ENCODE results near the gene HGS. TPM values are rescaled to one million over a fixed set of nuclear protein-coding genes. Genes with fewer than 3 reads are reported as not detected.

The HGS gene
- total and polyA plus RNA-seq, 2 of the 4 experiments (the other 2 are of a cell fraction), result 52.5 to 137 TPM

GRCh38 chr17:81666342-81667191, 17.2 kb upstream of the HGS start, which contains the start of the genes CCDC137 and OXLD1:
Gene CCDC137 (plus strand): TSS chr17:81666737. CDS start chr17:81666767, 30 bp downstream.
Gene OXLD1 (minus strand): TSS chr17:81666605. CDS start chr17:81666577, 28 bp downstream.
- DNase-seq, result peak; percentile 96
- peak within 1 kb of the TSS; percentile 91 for H3K14ac ChIP-seq (replicated peaks; ENCODE audit: low read depth, low read length)
- H3K27ac ChIP-seq (ENCODE audit: insufficient read depth, low read length), result peak within 1 kb of the TSS; percentile 79
- peak within 1 kb of the TSS; percentile 99 for H2AK5ac ChIP-seq (ENCODE audit: low read depth, low read length)
- dilution Hi-C loops (cut with HindIII; ENCODE audit: low sequenced_read_pairs, unreplicated experiment) (no loop called here), in situ Hi-C loops (cut with MboI; ENCODE audit: low sequenced_read_pairs) (no loop called here), intact Hi-C loops (cut with micrococcal nuclease) (loop anchor here (1.0 kb wide), 1 partner anchor 29 kb away; the partner anchor contains the start of genes NPLOC4 and TSPAN10)
- peak within 1 kb of the TSS; percentile 66 for H3K56ac ChIP-seq (ENCODE audit: extremely low read depth, insufficient read depth, low read length)
- H3K4ac ChIP-seq (ENCODE audit: low read depth, low read length), result peak within 1 kb of the TSS; percentile 91
- H2BK20ac ChIP-seq (ENCODE audit: low read depth, low read length), result no peak within 1 kb of the TSS
- peaks cover 29 to 54% of the 10 kb centered on the region in 2 experiments for H3K79me1 ChIP-seq (ENCODE audit: low read depth in 1 of 2, low read length in 2 of 2)
- H3K9me1 ChIP-seq (ENCODE audit: insufficient read depth, low read length), result peaks cover 16% of the 10 kb centered on the region
- peak within 1 kb of the TSS; percentile 90 for H3K4me2 ChIP-seq (ENCODE audit: low read depth, low read length)
- H3K36me3 ChIP-seq (ENCODE audit: control insufficient read depth, insufficient read depth, low read length), result peaks cover 30% of the 10 kb centered on the region
- no peaks in the 10 kb centered on the region for H3K27me3 ChIP-seq (ENCODE audit: control insufficient read depth, insufficient read depth, low read length)
- peaks cover 10% of the 10 kb centered on the region for H3K4me1 ChIP-seq (ENCODE audit: control insufficient read depth, insufficient read depth, low read length)
- H3K23ac ChIP-seq (ENCODE audit: low read depth, low read length), result peak within 1 kb of the TSS; percentile 87
- CTCF ChIA-PET, result no interaction called here
- H3K18ac ChIP-seq (ENCODE audit: low read depth, low read length), result no peak within 1 kb of the TSS; the same call in 1 of the 2 replicates
- TF ChIP-seq SMC3 (IDR thresholded peaks at IDR 0.05; ENCODE audit: low read depth, low read length), result no peak
- TF ChIP-seq CEBPB (IDR thresholded peaks at IDR 0.05; ENCODE audit: low read depth, low read length), result no peak
- TF ChIP-seq POLR2A (IDR thresholded peaks at IDR 0.05; ENCODE audit: low read depth, low read length), result peak; percentile 81
- TF ChIP-seq FOS (IDR thresholded peaks at IDR 0.05; ENCODE audit: low read depth, low read length), result peak; percentile 33; the same call in 1 of the 2 replicates
- TF ChIP-seq, protein P1, sequence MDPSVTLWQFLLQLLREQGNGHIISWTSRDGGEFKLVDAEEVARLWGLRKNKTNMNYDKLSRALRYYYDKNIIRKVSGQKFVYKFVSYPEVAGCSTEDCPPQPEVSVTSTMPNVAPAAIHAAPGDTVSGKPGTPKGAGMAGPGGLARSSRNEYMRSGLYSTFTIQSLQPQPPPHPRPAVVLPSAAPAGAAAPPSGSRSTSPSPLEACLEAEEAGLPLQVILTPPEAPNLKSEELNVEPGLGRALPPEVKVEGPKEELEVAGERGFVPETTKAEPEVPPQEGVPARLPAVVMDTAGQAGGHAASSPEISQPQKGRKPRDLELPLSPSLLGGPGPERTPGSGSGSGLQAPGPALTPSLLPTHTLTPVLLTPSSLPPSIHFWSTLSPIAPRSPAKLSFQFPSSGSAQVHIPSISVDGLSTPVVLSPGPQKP (IDR thresholded peaks at IDR 0.05; ENCODE audit: borderline replicate concordance, low read depth, low read length), result no peak
- peak; percentile 85; the same call in 1 of the 2 replicates for TF ChIP-seq MXI1 (IDR thresholded peaks at IDR 0.05; ENCODE audit: borderline replicate concordance, low read depth, low read length)
- TF ChIP-seq CTCF (conservative IDR thresholded peaks at IDR 0.05; ENCODE audit: low read depth, low read length), result no peak
- peak; percentile 36 for TF ChIP-seq USF2 (IDR thresholded peaks at IDR 0.05; ENCODE audit: low read depth, low read length)
- no peak within 1 kb of the TSS; the same call in 1 of the 2 replicates for H2BK120ac ChIP-seq (ENCODE audit: low read depth, low read length)
- peak within 1 kb of the TSS; percentile 75 for H3K4me3 ChIP-seq (ENCODE audit: insufficient read depth, low read depth, low read length)
- peak within 1 kb of the TSS; percentile 96 to 100 for H4K8ac ChIP-seq (ENCODE audit: low read depth in 2 of 2, low read length in 2 of 2)
- peak within 1 kb of the TSS; percentile 66 for H4K5ac ChIP-seq (ENCODE audit: low read depth, low read length)
- POLR2A ChIA-PET (ENCODE audit: unreplicated experiment), result no interaction called here
- peak within 1 kb of the TSS; percentile 89 for H4K91ac ChIP-seq (ENCODE audit: insufficient read depth, low read depth, low read length)
- no TSS peak for BruUV-seq (replicated peaks)
- H4K20me1 ChIP-seq (ENCODE audit: insufficient read depth, low read length), result peaks cover 4% of the 10 kb centered on the region; the same call in 1 of the 2 replicates
- H3K9ac ChIP-seq (ENCODE audit: low read depth, low read length), result peak within 1 kb of the TSS; percentile 85
- 1% methylated on average over 77 of the region's 96 CpGs; no CpG with 5 or more reads in 1 of the 2 experiments for WGBS, 2 experiments (ENCODE audit: extremely low coverage in 2 of 2, insufficient read length in 1 of 2)
- no peak within 1 kb of the TSS; the same call in 2 of the 3 replicates for H2BK15ac ChIP-seq (ENCODE audit: low read depth, low read length)
- H2BK5ac ChIP-seq (ENCODE audit: low read depth, low read length, poor library complexity, severe bottlenecking), result peak within 1 kb of the TSS; percentile 43
- peak within 1 kb of the TSS; percentile 96 for H2AFZ ChIP-seq (replicated peaks; ENCODE audit: low read length, poor library complexity)
- H2AK9ac ChIP-seq (replicated peaks; ENCODE audit: low read depth, low read length, poor library complexity), result peak within 1 kb of the TSS; percentile 98
- no peaks in the 10 kb centered on the region for H3K9me3 ChIP-seq (ENCODE audit: control insufficient read depth, insufficient read depth, low read length)
- peak; percentile 98 for ATAC-seq (ENCODE audit: low read depth)
